Measurements from ENCODE around the gene HNF1B.

DNA sequence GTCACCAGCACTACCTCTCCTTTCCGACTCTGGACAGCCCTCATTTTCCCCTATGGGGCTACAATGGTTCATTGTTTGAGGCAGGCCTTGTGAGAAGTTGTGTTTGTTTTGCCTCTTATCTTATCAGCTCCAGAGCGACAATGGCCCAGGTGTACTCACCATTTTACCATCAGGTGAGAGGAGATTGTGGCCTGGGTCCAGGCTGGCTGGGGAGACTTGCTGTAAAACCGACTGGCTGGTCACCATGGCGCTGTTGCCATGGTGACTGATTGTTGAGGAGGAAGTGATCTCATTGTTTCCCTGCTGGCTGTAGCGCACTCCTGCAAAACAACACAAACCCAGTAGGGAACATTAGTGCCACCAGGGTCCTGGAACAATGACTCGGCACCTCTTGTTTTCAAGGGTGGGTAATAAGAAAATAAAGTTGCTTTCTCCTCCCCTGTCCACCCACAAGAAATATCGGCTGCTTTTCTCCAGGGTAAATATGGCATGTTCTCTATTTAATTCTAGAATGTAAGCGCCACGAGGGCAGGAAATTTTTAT, 34.4 kb downstream of the HNF1B start:
- TF ChIP-seq, protein P1, sequence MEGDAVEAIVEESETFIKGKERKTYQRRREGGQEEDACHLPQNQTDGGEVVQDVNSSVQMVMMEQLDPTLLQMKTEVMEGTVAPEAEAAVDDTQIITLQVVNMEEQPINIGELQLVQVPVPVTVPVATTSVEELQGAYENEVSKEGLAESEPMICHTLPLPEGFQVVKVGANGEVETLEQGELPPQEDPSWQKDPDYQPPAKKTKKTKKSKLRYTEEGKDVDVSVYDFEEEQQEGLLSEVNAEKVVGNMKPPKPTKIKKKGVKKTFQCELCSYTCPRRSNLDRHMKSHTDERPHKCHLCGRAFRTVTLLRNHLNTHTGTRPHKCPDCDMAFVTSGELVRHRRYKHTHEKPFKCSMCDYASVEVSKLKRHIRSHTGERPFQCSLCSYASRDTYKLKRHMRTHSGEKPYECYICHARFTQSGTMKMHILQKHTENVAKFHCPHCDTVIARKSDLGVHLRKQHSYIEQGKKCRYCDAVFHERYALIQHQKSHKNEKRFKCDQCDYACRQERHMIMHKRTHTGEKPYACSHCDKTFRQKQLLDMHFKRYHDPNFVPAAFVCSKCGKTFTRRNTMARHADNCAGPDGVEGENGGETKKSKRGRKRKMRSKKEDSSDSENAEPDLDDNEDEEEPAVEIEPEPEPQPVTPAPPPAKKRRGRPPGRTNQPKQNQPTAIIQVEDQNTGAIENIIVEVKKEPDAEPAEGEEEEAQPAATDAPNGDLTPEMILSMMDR (IDR thresholded peaks at IDR 0.05), result no peak
- TF ChIP-seq POLR2AphosphoS5 (IDR thresholded peaks at IDR 0.05), result no peak

Data from breast epithelium (tissue), 3 donors.